HCT116 (cell line): ENCODE data around the gene CHST11. TPM values are rescaled to one million over a fixed set of nuclear protein-coding genes. Genes with fewer than 3 reads are reported as not detected.

ENCODE experiments used
- ATAC-seq: fragments of 200-7000 bp; cut with Tn5 transposase; 2 replicates; pipeline ENCODE4 v1.9.1; 2020; ENCODE audit warnings: mild to moderate bottlenecking, moderate library complexity
- BruUV-seq: library from RNA; stranded (reverse); fragments of 400-500 nt; replicated peaks from 2 replicates; lab custom pipeline; 2021; lab: Mats Ljungman, UMichigan
- CTCF ChIA-PET: fragments of 300-600 bp; sonication (Branson Sonifier 250); formaldehyde crosslinking; loops from one replicate; lab custom pipeline; 2021; ENCODE audit warnings: antibody characterized with exemption; lab: Charles Lee
- POLR2A ChIA-PET: fragments of 300-600, 350-600 bp; sonication (Branson Sonifier 250); formaldehyde crosslinking; loops from one replicate; lab custom pipeline; 2021; ENCODE audit warnings: antibody characterized with exemption; lab: Charles Lee
- RAD21 ChIA-PET, 2 experiments: fragments of 300-600 bp; sonication (Branson Sonifier 250); formaldehyde crosslinking; loops; one replicate each; lab custom pipeline; 2023; ENCODE audit warnings: low total read pairs in 2 of 2; ENCODE audit not compliant: uncharacterized antibody in 2 of 2, unreplicated experiment in 2 of 2, low non-redundant PET in 1 of 2; lab: Charles Lee
- DNase-seq: peaks from one replicate; pipeline ENCODE4 v3.0.0-alpha.2; 2010; ENCODE audit warnings: low read depth, low spot score
- H2AFZ ChIP-seq: fragments of 200-600 bp; shearing (Covaris generic), sonication (generic); 2 replicates; pipeline ENCODE4 v1.6.1; 2017; ENCODE audit warnings: low read depth, mixed run types, mixed read lengths, antibody characterized with exemption, low read length; ENCODE audit not compliant: poor library complexity, severe bottlenecking
- H3K27ac ChIP-seq: 2 replicates; pipeline ENCODE4 v1.5.1; 2012; ENCODE audit warnings: low read depth, low read length
- H3K27me3 ChIP-seq: fragments of 200-600 bp; sonication (generic); 2 replicates; pipeline ENCODE4 v1.6.1; 2016; ENCODE audit warnings: mixed run types, low read length, mixed read lengths; ENCODE audit not compliant: insufficient read depth
- H3K36me3 ChIP-seq, 2 experiments: fragments of 200-500 bp in 1 of 2; fragments of 200-600 bp in 1 of 2; sonication (Bioruptor generic) in 1 of 2; sonication (generic) in 1 of 2; 2 replicates each; pipeline versions ENCODE4 v1.5.1 to v1.6.1; 2014 to 2016; ENCODE audit warnings: low read length in 2 of 2, inconsistent platforms in 1 of 2, mixed read lengths in 1 of 2, mixed run types in 1 of 2; ENCODE audit not compliant: insufficient read depth in 2 of 2, control insufficient read depth in 1 of 2
- H3K4me1 ChIP-seq, 2 experiments: fragments of 200-600 bp in 1 of 2; sonication (generic) in 1 of 2; 2 replicates each; pipeline versions ENCODE4 v1.5.1 to v1.6.1; 2012 to 2017; ENCODE audit warnings: low read length in 2 of 2, inconsistent platforms in 1 of 2, mild to moderate bottlenecking in 1 of 2, mixed read lengths in 1 of 2, mixed run types in 1 of 2, moderate library complexity in 1 of 2; ENCODE audit not compliant: insufficient read depth in 2 of 2, control insufficient read depth in 1 of 2
- H3K4me2 ChIP-seq: fragments of 200-600 bp; sonication (generic); 2 replicates; pipeline ENCODE4 v1.6.1; 2017; ENCODE audit warnings: mixed run types, low read length, mixed read lengths
- H3K4me3 ChIP-seq, 2 experiments: fragments of 200-600 bp in 1 of 2; sonication (generic) in 1 of 2; replicated peaks in 1 of 2; 2 replicates each; pipeline ENCODE4 v1.5.1; 2011 to 2016; ENCODE audit warnings: low read length in 2 of 2, control low read depth in 1 of 2, low read depth in 1 of 2, mild to moderate bottlenecking in 1 of 2, mixed read lengths in 1 of 2, mixed run types in 1 of 2
- H3K79me2 ChIP-seq: fragments of 200-600 bp; sonication (generic); 2 replicates; pipeline ENCODE4 v1.6.1; 2017; ENCODE audit warnings: mild to moderate bottlenecking, mixed run types, low read length, moderate library complexity, mixed read lengths; ENCODE audit not compliant: insufficient read depth
- H3K9ac ChIP-seq: fragments of 200-600 bp; sonication (generic); 2 replicates; pipeline ENCODE4 v1.6.1; 2016; ENCODE audit warnings: low read length, mixed read lengths
- H3K9me2 ChIP-seq: fragments of 200-600 bp; sonication (generic), shearing (Covaris generic); 2 replicates; pipeline ENCODE4 v1.6.1; 2017; ENCODE audit warnings: mixed run types, mild to moderate bottlenecking, moderate library complexity; ENCODE audit not compliant: insufficient read depth
- H3K9me3 ChIP-seq, 2 experiments: fragments of 200-500 bp in 1 of 2; fragments of 200-600 bp in 1 of 2; sonication (Bioruptor generic) in 1 of 2; sonication (generic) in 1 of 2; 2 replicates each; pipeline ENCODE4 v1.6.1; 2014 to 2017; ENCODE audit warnings: low read length in 2 of 2, mixed read lengths in 2 of 2, inconsistent platforms in 1 of 2, low read depth in 1 of 2, mild to moderate bottlenecking in 1 of 2, mixed run types in 1 of 2, moderate library complexity in 1 of 2; ENCODE audit not compliant: control insufficient read depth in 1 of 2, insufficient read depth in 1 of 2
- H4K20me1 ChIP-seq: fragments of 200-600 bp; sonication (generic), shearing (Covaris generic); 2 replicates; pipeline ENCODE4 v1.6.1; 2017; ENCODE audit warnings: mixed run types, mild to moderate bottlenecking, moderate library complexity; ENCODE audit not compliant: insufficient read depth
- CBX3 ChIP-seq: IDR thresholded peaks from 2 replicates; pipeline ENCODE4 v1.6.1; 2012; ENCODE audit warnings: low read depth
- CEBPB ChIP-seq: IDR thresholded peaks from 2 replicates; pipeline ENCODE4 v1.6.1; 2012; ENCODE audit warnings: low read depth
- EGR1 ChIP-seq: IDR thresholded peaks from 2 replicates; pipeline ENCODE4 v1.6.1; 2012; ENCODE audit warnings: low read depth
- ELF1 ChIP-seq: IDR thresholded peaks from 2 replicates; pipeline ENCODE4 v1.6.1; 2012; ENCODE audit warnings: low read depth, borderline replicate concordance
- EZH2phosphoT487 ChIP-seq: fragments of 200-600 bp; IDR thresholded peaks from 2 replicates; pipeline ENCODE4 v1.6.1; 2018; ENCODE audit warnings: antibody characterized with exemption, borderline replicate concordance
- FOSL1 ChIP-seq: IDR thresholded peaks from 2 replicates; pipeline ENCODE4 v1.6.1; 2012; ENCODE audit warnings: low read depth
- POLR2A ChIP-seq: IDR thresholded peaks from 2 replicates; pipeline ENCODE4 v1.7.0; 2011; ENCODE audit warnings: borderline replicate concordance; ENCODE audit not compliant: insufficient read depth, insufficient read length; ENCODE audit errors: extremely low read depth
- SIN3A ChIP-seq: IDR thresholded peaks from 2 replicates; pipeline ENCODE4 v1.6.1; 2012; ENCODE audit warnings: low read depth
- TCF7L2 ChIP-seq: IDR thresholded peaks from 2 replicates; pipeline ENCODE4 v1.7.0; 2011; ENCODE audit warnings: borderline replicate concordance, inconsistent platforms; ENCODE audit not compliant: insufficient read depth, insufficient read length; ENCODE audit errors: extremely low read depth
- ZFX ChIP-seq: fragments of 450-650 bp; IDR thresholded peaks from 2 replicates; pipeline ENCODE4 v1.6.1; 2017
- ZNF274 ChIP-seq: fragments of 200-500 bp; sonication (Bioruptor generic); IDR thresholded peaks from 2 replicates; pipeline ENCODE4 v1.6.1; 2014; ENCODE audit warnings: mild to moderate bottlenecking, low read depth, low read length, inconsistent platforms
- intact Hi-C: fragments of 100-400 bp; cut with micrococcal nuclease; formaldehyde crosslinking; loops from 2 replicates; pipeline ENCODE4 v1.10.0; 2022
- total RNA-seq: library from RNA; stranded (reverse); gene quantifications from one replicate; pipeline ENCODE4 v1.2.1, GENCODE V29; 2021; ENCODE audit not compliant: unreplicated experiment
- TF ChIP-seq, protein P1 (sequence below), 3 experiments: fragments of 200-600 bp in 1 of 3; sonication (generic) in 1 of 3; IDR thresholded peaks in 2 of 3; conservative IDR thresholded peaks in 1 of 3; 2 replicates each; pipeline ENCODE4 v1.5.1; 2012 to 2017; ENCODE audit warnings: low read depth in 2 of 3, low read length in 2 of 3, antibody characterized with exemption in 1 of 3, borderline replicate concordance in 1 of 3, control low read depth in 1 of 3, mild to moderate bottlenecking in 1 of 3, mixed read lengths in 1 of 3, mixed run types in 1 of 3, moderate library complexity in 1 of 3; ENCODE audit not compliant: insufficient read depth in 1 of 3
- TF ChIP-seq, protein P2 (sequence below): IDR thresholded peaks from 2 replicates; pipeline ENCODE4 v1.6.1; 2011; ENCODE audit warnings: mild to moderate bottlenecking, low read length, moderate library complexity; ENCODE audit not compliant: insufficient replicate concordance; ENCODE audit errors: extremely low read depth
- TF ChIP-seq, protein P3 (sequence below): IDR thresholded peaks from 2 replicates; pipeline ENCODE4 v1.6.1; 2012
- TF ChIP-seq, protein P4 (sequence below): IDR thresholded peaks from 2 replicates; pipeline ENCODE4 v1.6.1; 2012; ENCODE audit warnings: low read depth

The CHST11 gene
- total RNA-seq, 1 experiment from 2014 or later = 10.1 TPM

GRCh38 chr12:104627990-104628830 lies 171.5 kb downstream of the CHST11 start (continued):
- TF ChIP-seq FOSL1 (no peak), SIN3A (no peak), ELF1 (no peak), TCF7L2 (no peak), ZNF274 (no peak), EGR1 (no peak), CEBPB (no peak), ZFX (no peak)
- TF ChIP-seq, protein P1, sequence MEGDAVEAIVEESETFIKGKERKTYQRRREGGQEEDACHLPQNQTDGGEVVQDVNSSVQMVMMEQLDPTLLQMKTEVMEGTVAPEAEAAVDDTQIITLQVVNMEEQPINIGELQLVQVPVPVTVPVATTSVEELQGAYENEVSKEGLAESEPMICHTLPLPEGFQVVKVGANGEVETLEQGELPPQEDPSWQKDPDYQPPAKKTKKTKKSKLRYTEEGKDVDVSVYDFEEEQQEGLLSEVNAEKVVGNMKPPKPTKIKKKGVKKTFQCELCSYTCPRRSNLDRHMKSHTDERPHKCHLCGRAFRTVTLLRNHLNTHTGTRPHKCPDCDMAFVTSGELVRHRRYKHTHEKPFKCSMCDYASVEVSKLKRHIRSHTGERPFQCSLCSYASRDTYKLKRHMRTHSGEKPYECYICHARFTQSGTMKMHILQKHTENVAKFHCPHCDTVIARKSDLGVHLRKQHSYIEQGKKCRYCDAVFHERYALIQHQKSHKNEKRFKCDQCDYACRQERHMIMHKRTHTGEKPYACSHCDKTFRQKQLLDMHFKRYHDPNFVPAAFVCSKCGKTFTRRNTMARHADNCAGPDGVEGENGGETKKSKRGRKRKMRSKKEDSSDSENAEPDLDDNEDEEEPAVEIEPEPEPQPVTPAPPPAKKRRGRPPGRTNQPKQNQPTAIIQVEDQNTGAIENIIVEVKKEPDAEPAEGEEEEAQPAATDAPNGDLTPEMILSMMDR (IDR thresholded peaks at IDR 0.05 in 2 of 3, conservative IDR thresholded peaks at IDR 0.05 in 1 of 3; ENCODE audit: borderline replicate concordance in 1 of 3, insufficient read depth in 1 of 3, low read depth in 2 of 3, low read length in 2 of 3) = no peak

DNA sequence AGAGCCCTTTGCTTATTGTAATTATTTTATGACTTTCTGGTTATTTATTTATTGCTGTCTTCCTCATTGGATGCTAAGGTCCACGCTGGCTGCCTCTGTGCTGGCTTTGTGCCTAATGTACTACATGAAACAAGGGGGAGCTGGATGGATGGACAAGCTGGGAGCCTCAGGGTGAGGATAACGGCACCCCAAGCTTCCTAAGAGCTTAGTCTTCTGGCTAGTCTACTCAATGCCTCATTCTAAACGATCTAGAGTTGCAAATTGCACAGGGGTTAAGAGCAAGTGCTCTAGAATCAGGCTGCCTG lies 172.0 kb downstream of the CHST11 start:
- Histone ChIP-seq H3K4me1 (no peaks in the 10 kb centered on the region), H2AFZ (no peak overlapping the region), H3K27ac (no peak overlapping the region), H3K9ac (no peak overlapping the region), H3K36me3 (no peaks in the 10 kb centered on the region), H3K79me2 (no peaks in the 10 kb centered on the region), H3K27me3 (no peaks in the 10 kb centered on the region), H3K9me2 (no peaks in the 10 kb centered on the region), H3K4me2 (no peak overlapping the region), H3K4me3 (no peak overlapping the region), H3K9me3 (no peaks in the 10 kb centered on the region), H4K20me1 (no peaks in the 10 kb centered on the region)
- TF ChIP-seq FOSL1 = no peak
- TF ChIP-seq EZH2phosphoT487 = no peak
- TF ChIP-seq, protein P2, sequence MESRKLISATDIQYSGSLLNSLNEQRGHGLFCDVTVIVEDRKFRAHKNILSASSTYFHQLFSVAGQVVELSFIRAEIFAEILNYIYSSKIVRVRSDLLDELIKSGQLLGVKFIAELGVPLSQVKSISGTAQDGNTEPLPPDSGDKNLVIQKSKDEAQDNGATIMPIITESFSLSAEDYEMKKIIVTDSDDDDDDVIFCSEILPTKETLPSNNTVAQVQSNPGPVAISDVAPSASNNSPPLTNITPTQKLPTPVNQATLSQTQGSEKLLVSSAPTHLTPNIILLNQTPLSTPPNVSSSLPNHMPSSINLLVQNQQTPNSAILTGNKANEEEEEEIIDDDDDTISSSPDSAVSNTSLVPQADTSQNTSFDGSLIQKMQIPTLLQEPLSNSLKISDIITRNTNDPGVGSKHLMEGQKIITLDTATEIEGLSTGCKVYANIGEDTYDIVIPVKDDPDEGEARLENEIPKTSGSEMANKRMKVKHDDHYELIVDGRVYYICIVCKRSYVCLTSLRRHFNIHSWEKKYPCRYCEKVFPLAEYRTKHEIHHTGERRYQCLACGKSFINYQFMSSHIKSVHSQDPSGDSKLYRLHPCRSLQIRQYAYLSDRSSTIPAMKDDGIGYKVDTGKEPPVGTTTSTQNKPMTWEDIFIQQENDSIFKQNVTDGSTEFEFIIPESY = no peak
- no peak for TF ChIP-seq CBX3
- TF ChIP-seq, protein P3, sequence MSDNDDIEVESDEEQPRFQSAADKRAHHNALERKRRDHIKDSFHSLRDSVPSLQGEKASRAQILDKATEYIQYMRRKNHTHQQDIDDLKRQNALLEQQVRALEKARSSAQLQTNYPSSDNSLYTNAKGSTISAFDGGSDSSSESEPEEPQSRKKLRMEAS = no peak
- TF ChIP-seq POLR2A = no peak
- TF ChIP-seq, protein P4, sequence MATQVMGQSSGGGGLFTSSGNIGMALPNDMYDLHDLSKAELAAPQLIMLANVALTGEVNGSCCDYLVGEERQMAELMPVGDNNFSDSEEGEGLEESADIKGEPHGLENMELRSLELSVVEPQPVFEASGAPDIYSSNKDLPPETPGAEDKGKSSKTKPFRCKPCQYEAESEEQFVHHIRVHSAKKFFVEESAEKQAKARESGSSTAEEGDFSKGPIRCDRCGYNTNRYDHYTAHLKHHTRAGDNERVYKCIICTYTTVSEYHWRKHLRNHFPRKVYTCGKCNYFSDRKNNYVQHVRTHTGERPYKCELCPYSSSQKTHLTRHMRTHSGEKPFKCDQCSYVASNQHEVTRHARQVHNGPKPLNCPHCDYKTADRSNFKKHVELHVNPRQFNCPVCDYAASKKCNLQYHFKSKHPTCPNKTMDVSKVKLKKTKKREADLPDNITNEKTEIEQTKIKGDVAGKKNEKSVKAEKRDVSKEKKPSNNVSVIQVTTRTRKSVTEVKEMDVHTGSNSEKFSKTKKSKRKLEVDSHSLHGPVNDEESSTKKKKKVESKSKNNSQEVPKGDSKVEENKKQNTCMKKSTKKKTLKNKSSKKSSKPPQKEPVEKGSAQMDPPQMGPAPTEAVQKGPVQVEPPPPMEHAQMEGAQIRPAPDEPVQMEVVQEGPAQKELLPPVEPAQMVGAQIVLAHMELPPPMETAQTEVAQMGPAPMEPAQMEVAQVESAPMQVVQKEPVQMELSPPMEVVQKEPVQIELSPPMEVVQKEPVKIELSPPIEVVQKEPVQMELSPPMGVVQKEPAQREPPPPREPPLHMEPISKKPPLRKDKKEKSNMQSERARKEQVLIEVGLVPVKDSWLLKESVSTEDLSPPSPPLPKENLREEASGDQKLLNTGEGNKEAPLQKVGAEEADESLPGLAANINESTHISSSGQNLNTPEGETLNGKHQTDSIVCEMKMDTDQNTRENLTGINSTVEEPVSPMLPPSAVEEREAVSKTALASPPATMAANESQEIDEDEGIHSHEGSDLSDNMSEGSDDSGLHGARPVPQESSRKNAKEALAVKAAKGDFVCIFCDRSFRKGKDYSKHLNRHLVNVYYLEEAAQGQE = no peak
- no TSS peak for BruUV-seq
- DNase-seq (no peak), ATAC-seq (no peak)
- POLR2A ChIA-PET = no interaction called here
- CTCF ChIA-PET = no interaction called here
- RAD21 ChIA-PET = no interaction called here
- intact Hi-C loops = no loop called here
